ENCODE results near the gene GNA15.
"Not testable (repeated sequence)": the region's sequence is repeated elsewhere in the genome, so short reads cannot be mapped to it uniquely, and the experiment has no call there.

GNA15 gene

DNA sequence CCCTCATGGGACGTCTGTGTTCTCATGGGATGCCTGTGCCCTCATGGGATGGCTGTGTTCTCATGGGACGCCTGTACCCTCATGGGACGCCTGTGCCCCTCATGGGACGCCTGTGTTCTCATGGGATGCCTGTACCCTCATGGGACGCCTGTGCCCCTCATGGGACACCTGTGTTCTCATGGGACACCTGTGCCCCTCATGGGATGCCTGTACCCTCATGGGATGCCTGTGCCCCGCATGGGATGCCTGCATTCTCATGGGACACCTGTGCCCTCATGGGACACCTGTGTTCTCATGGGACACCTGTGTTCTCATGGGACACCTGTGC lies 36.8 kb downstream of the GNA15 start:
- not testable (repeated sequence) for H3K9ac ChIP-seq (ENCODE audit: low read length); H3K27me3 ChIP-seq (replicated peaks; ENCODE audit: control insufficient read depth, insufficient read depth, low read length); DNase-seq (ENCODE audit: low read depth); H3K4me3 ChIP-seq (ENCODE audit: low read length); H3K36me3 ChIP-seq (ENCODE audit: control insufficient read depth, insufficient read depth, low read length, severe bottlenecking); H3K9me3 ChIP-seq (ENCODE audit: control insufficient read depth, low read length)
- H3K4me1 ChIP-seq (ENCODE audit: control insufficient read depth, insufficient read depth, low read length) = peaks cover 11% of the 10 kb centered on the region

GRCh38 chr19:3175781-3176714 lies 40.2 kb downstream of the GNA15 start:
- Histone ChIP-seq H3K36me3 (ENCODE audit: control insufficient read depth, insufficient read depth, low read length, severe bottlenecking) (no peaks in the 10 kb centered on the region), H3K27me3 (replicated peaks; ENCODE audit: control insufficient read depth, insufficient read depth, low read length) (no peaks in the 10 kb centered on the region), H3K4me3 (ENCODE audit: low read length) (no peak overlapping the region), H3K9ac (ENCODE audit: low read length) (no peak overlapping the region), H3K4me1 (ENCODE audit: control insufficient read depth, insufficient read depth, low read length) (peaks cover 10% of the 10 kb centered on the region), H3K9me3 (ENCODE audit: control insufficient read depth, low read length) (no peaks in the 10 kb centered on the region)
- peak; percentile 85 for DNase-seq (ENCODE audit: low read depth)

DNA sequence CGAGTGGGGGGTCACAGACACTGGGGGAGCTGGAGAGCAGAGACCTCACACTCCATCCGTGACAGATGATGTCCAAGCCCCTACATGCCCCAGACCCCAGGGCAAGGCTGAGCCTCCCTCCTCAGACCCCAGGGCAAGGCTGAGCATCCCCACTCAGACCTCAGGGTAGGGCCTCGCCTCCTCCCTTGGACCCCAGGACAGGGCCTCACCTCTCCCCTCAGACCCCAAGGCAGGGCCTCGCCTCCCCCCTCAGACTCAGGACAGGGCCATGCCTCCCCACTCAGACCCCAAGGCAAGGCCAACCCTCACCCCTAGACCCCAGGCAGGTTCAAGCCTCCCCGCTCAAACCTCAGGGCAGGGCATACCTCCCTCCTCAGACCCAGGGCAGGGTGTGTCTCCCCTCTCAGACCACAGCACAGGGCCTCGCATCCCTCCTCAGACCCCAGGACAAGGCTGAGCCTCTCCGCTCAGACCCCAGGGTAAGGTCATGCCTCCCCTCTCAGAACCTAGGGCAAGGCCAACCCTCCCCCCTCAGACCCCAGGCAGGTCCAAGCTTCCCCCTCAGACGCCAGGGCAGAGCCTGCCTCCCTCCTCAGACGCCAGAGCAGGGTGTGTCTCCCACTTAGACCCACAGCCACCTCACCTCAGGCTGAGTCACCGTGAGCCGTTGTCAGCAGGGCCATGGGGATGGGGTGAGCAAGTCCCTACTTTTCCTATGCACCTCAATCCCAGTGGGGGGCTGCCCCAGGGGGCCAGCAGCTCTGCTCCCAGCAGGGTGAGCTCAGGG lies 41.1 kb downstream of the GNA15 start:
- H3K9ac ChIP-seq (ENCODE audit: low read length) = peak overlapping the region; percentile 9
- no peaks in the 10 kb centered on the region for H3K36me3 ChIP-seq (ENCODE audit: control insufficient read depth, insufficient read depth, low read length, severe bottlenecking)
- H3K9me3 ChIP-seq (ENCODE audit: control insufficient read depth, low read length) = no peaks in the 10 kb centered on the region
- no peaks in the 10 kb centered on the region for H3K27me3 ChIP-seq (replicated peaks; ENCODE audit: control insufficient read depth, insufficient read depth, low read length)
- DNase-seq (ENCODE audit: low read depth) = peak; percentile 54
- no peak overlapping the region for H3K4me3 ChIP-seq (ENCODE audit: low read length)
- H3K4me1 ChIP-seq (ENCODE audit: control insufficient read depth, insufficient read depth, low read length) = peaks cover 9% of the 10 kb centered on the region

DNA sequence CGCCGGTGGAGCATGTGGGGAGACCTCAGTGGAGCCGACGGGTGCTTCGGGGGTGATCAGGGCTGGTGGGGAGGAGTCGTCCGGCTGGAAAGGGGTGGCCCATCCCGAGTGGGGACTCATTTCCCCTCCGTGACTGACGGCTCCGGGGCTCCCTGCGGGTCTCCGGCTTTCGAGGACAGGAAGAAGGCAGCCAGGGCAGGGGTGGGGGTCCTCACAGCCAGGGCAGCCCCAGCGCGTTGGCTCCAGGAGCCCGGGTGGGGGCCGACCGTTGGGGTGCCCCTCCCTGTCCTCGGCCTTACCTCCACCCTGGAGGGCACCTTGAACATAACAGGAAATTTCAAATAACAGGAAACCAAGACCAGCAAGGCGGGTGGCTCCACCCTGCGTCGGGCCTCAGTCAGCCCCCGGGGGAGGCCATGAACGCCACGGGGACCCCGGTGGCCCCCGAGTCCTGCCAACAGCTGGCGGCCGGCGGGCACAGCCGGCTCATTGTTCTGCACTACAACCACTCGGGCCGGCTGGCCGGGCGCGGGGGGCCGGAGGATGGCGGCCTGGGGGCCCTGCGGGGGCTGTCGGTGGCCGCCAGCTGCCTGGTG lies 42.6 kb downstream of the GNA15 start, which contains the start of gene S1PR4:
S1PR4 (plus strand) TSS at position 393 of the 596 bp plus-strand sequence; CDS start at position 417, 24 bp downstream.
- Histone ChIP-seq H3K36me3 (ENCODE audit: control insufficient read depth, insufficient read depth, low read length, severe bottlenecking) (no peaks in the 10 kb centered on the region), H3K9me3 (ENCODE audit: control insufficient read depth, low read length) (no peaks in the 10 kb centered on the region), H3K9ac (ENCODE audit: low read length) (no peak within 1 kb of the TSS), H3K27me3 (replicated peaks; ENCODE audit: control insufficient read depth, insufficient read depth, low read length) (no peaks in the 10 kb centered on the region), H3K4me3 (ENCODE audit: low read length) (no peak within 1 kb of the TSS), H3K4me1 (ENCODE audit: control insufficient read depth, insufficient read depth, low read length) (peaks cover 9% of the 10 kb centered on the region)
- DNase-seq (ENCODE audit: low read depth) = no peak

- Histone ChIP-seq H3K4me3 (ENCODE audit: low read length) (no peak overlapping the region), H3K4me1 (ENCODE audit: control insufficient read depth, insufficient read depth, low read length) (peaks cover 9% of the 10 kb centered on the region), H3K9ac (ENCODE audit: low read length) (no peak overlapping the region), H3K36me3 (ENCODE audit: control insufficient read depth, insufficient read depth, low read length, severe bottlenecking) (no peaks in the 10 kb centered on the region), H3K27me3 (replicated peaks; ENCODE audit: control insufficient read depth, insufficient read depth, low read length) (no peaks in the 10 kb centered on the region), H3K9me3 (ENCODE audit: control insufficient read depth, low read length) (no peaks in the 10 kb centered on the region)
- DNase-seq (ENCODE audit: low read depth) = no peak
Observed at GRCh38 chr19:3178973-3179738, 43.3 kb downstream of the GNA15 start.

DNA sequence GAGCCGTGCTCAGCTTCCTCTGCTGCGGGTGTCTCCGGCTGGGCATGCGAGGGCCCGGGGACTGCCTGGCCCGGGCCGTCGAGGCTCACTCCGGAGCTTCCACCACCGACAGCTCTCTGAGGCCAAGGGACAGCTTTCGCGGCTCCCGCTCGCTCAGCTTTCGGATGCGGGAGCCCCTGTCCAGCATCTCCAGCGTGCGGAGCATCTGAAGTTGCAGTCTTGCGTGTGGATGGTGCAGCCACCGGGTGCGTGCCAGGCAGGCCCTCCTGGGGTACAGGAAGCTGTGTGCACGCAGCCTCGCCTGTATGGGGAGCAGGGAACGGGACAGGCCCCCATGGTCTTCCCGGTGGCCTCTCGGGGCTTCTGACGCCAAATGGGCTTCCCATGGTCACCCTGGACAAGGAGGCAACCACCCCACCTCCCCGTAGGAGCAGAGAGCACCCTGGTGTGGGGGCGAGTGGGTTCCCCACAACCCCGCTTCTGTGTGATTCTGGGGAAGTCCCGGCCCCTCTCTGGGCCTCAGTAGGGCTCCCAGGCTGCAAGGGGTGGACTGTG lies 44.0 kb downstream of the GNA15 start:
- DNase-seq (ENCODE audit: low read depth) = no peak
- Histone ChIP-seq H3K9me3 (ENCODE audit: control insufficient read depth, low read length) (no peaks in the 10 kb centered on the region), H3K4me3 (ENCODE audit: low read length) (no peak overlapping the region), H3K9ac (ENCODE audit: low read length) (no peak overlapping the region), H3K27me3 (replicated peaks; ENCODE audit: control insufficient read depth, insufficient read depth, low read length) (no peaks in the 10 kb centered on the region), H3K4me1 (ENCODE audit: control insufficient read depth, insufficient read depth, low read length) (peaks cover 9% of the 10 kb centered on the region), H3K36me3 (ENCODE audit: control insufficient read depth, insufficient read depth, low read length, severe bottlenecking) (no peaks in the 10 kb centered on the region)

DNA sequence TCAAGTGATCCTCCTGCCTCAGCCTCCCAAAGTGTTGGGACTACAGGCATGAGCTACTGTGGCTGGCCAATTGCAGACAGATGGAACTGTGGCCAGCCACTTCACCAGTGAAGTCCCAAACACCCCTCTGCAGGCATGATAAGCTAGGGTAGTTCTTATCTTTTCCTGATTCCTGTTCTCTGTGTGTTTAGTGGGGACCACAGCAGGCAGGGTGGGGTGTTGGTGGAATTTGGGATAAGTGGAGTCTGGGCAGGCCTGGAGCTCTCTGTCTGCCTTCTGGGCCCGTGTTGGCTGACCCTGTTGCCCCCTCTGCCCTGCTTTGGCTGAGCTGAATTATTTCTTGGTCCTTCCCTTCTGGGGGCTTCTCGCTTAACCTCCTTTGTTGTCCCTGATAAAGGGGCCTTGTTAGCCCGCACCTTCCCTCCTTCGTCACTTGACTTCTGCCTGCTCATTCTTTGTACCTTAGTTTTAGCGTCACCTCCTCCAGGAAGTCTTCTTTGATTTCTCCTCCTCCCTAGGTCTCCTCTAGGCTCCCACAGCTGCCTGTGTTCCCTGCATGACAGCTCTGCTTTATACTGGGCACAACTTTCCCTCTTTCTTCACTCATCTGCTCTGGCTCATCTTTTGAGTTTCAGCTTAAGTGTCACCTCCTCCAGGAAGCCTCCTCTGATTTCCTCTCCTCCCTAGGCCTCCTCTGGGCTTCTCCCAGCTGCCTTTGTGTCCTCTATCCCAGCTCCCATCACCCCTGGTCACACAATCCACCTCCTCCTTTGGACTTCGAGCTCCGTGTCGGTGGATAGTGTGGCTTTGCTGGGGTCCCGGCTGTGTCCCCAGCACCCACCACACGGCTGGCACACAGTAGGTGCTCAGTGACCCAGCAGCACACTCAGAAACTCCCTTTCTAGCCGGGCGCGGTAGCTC lies 48.1 kb downstream of the GNA15 start:
- Histone ChIP-seq H3K4me1 (ENCODE audit: control insufficient read depth, insufficient read depth, low read length) (peaks cover 16% of the 10 kb centered on the region), H3K27me3 (replicated peaks; ENCODE audit: control insufficient read depth, insufficient read depth, low read length) (no peaks in the 10 kb centered on the region), H3K36me3 (ENCODE audit: control insufficient read depth, insufficient read depth, low read length, severe bottlenecking) (peaks cover 4% of the 10 kb centered on the region), H3K4me3 (ENCODE audit: low read length) (no peak overlapping the region), H3K9me3 (ENCODE audit: control insufficient read depth, low read length) (no peaks in the 10 kb centered on the region), H3K9ac (ENCODE audit: low read length) (no peak overlapping the region)
- DNase-seq (ENCODE audit: low read depth) = no peak

DNA sequence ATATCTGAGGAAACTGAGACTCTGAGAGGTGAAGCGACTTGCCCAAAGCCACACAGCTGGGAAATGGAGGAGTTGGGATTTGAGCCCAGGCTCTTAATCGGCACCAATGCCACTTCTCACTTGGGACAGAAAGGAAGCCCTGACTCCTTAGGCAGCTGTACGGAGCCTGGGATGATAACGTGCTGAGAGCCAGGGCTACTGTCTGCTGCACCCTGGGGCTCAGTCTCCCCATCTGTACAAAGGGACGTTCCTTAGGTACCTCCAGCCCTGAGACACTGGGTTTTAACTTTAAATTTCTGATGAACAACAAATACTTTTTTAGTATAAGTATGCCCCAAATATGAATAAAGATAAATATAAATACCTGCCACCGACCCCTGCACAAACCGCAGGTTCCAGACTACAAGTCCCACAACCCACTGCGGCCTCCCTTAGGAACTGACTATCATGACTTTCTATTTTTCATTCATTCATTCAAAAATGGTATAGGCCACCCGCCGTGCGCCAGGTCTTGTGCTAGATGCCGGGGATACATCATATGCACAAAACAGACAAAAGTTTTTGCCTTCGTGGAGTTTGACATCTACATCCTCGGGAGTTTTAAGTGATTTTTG lies 49.1 kb downstream of the GNA15 start:
- no peaks in the 10 kb centered on the region for H3K27me3 ChIP-seq (replicated peaks; ENCODE audit: control insufficient read depth, insufficient read depth, low read length)
- peak overlapping the region; percentile 97 for H3K9ac ChIP-seq (ENCODE audit: low read length)
- peaks cover 5% of the 10 kb centered on the region for H3K36me3 ChIP-seq (ENCODE audit: control insufficient read depth, insufficient read depth, low read length, severe bottlenecking)
- H3K9me3 ChIP-seq (ENCODE audit: control insufficient read depth, low read length) = no peaks in the 10 kb centered on the region
- DNase-seq (ENCODE audit: low read depth) = peak; percentile 82
- peaks cover 16% of the 10 kb centered on the region for H3K4me1 ChIP-seq (ENCODE audit: control insufficient read depth, insufficient read depth, low read length)
- peak overlapping the region; percentile 94 for H3K4me3 ChIP-seq (ENCODE audit: low read length)

DNA sequence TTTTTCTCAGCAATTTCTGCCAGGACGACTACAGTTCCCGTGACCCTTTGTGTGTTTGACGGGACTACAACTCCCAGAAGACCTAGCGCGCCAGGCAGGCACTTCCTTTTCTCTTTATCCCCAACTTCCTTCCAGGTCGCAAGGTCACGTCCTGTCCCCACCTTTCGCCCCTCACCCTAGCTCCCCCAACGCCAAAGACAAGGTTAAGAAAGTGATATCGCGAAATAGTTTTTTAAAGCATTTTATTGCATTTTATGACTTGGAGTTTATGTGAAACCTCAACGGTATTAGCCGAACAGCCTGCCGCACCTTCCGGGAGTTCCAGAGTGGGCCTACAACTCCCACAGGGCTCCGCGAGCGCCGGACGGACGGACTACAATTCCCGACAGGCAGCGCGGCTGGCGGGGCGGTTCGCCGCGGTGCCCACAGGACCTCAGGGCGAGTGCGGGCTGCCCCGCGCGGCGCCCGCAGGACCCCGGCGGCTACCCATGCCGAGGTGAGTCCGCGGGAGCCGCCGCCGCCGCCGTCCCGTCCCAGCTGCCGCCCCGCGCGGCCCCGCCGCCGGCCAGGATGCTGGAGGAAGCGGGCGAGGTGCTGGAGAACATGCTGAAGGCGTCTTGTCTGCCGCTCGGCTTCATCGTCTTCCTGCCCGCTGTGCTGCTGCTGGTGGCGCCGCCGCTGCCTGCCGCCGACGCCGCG lies 49.8 kb downstream of the GNA15 start, which contains the start of gene NCLN:
NCLN (plus strand) TSS at position 470 of the 699 bp plus-strand sequence; CDS start at position 571, 101 bp downstream.
- Histone ChIP-seq H3K4me1 (ENCODE audit: control insufficient read depth, insufficient read depth, low read length) (peaks cover 16% of the 10 kb centered on the region), H3K36me3 (ENCODE audit: control insufficient read depth, insufficient read depth, low read length, severe bottlenecking) (peaks cover 5% of the 10 kb centered on the region), H3K27me3 (replicated peaks; ENCODE audit: control insufficient read depth, insufficient read depth, low read length) (no peaks in the 10 kb centered on the region), H3K9ac (ENCODE audit: low read length) (peak within 1 kb of the TSS; percentile 97), H3K9me3 (ENCODE audit: control insufficient read depth, low read length) (no peaks in the 10 kb centered on the region), H3K4me3 (ENCODE audit: low read length) (peak within 1 kb of the TSS; percentile 94)
- peak; percentile 97 for DNase-seq (ENCODE audit: low read depth)

All from adipocyte (in vitro differentiated cells).